HG02884 (cell line): ENCODE measurements around the gene RPA3.

Experiments
- ATAC-seq: cut with Tn5 transposase; IDR thresholded peaks from one replicate; pipeline ENCODE4 v1.9.1; 2021; ENCODE audit warnings: mild to moderate bottlenecking, moderate library complexity; ENCODE audit not compliant: unreplicated experiment

The RPA3 gene

DNA sequence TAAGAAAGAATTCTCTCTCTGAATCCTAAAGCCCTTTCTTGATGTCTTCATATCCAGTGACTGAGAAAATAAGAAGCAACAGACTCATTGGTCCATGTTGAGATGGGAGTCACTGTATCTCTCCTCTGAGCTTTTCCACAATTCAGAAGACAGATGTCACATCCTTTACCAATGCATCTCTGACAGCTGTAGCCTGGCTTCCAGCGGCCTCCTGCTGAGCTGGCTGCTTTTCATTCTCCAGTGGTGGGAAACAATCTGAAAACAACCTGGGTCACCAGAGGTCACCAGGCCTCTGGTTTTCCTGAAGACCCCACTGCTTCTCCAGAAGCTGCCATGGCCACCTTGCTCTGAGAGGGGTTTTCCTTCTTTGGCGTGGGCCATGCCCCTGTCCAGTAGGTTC lies 18.3 kb upstream of the RPA3 start:
- ATAC-seq = no peak

DNA sequence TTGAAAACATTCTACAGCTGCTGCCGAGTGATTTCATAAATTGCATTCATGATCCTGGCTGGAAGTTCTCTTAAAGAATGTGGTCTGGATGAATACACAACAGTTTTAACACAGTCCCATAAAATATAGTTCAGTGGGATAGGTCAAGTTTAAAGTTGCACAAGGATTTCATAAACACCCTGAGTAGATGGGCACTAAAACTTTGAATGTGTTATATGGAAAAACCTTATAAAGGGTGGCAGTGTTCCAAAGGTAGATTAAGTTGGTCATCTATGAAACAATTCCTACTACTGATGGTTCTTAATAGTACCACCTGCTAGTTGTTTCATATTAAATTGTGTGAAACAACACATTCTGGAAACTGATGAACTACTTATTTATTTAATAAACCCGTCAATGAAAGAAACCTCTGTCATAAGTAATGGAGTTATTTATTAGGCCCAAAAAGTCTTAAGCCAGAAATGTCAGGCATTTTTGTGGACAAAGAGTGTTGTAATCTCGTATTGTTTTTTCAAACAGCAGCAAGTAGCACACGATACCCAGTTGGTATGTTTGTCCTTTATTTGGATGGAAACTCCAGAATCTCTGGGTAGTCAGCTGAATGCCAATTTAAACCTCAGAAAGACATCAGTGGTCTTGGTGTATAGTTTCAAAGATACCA lies 14.3 kb upstream of the RPA3 start:
- no peak for ATAC-seq

DNA sequence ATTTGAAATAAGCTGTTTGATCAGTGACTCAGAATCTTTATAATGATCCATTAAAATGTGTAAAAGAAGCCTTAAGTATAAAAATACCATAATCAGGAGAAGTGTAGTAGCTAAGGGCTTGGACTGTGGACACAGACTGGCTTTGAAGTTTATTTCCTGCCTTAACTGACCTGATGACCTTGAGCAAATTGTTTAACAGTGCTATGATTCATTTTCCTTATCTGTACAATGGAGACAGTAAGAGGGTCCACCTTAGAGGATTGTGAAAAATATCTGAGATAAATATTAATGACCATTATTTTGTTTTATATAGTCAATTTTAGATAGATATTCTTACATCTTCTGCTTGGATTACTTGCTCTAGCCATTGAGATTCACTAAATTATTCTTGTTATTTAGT lies 13.3 kb upstream of the RPA3 start:
- ATAC-seq = no peak

DNA sequence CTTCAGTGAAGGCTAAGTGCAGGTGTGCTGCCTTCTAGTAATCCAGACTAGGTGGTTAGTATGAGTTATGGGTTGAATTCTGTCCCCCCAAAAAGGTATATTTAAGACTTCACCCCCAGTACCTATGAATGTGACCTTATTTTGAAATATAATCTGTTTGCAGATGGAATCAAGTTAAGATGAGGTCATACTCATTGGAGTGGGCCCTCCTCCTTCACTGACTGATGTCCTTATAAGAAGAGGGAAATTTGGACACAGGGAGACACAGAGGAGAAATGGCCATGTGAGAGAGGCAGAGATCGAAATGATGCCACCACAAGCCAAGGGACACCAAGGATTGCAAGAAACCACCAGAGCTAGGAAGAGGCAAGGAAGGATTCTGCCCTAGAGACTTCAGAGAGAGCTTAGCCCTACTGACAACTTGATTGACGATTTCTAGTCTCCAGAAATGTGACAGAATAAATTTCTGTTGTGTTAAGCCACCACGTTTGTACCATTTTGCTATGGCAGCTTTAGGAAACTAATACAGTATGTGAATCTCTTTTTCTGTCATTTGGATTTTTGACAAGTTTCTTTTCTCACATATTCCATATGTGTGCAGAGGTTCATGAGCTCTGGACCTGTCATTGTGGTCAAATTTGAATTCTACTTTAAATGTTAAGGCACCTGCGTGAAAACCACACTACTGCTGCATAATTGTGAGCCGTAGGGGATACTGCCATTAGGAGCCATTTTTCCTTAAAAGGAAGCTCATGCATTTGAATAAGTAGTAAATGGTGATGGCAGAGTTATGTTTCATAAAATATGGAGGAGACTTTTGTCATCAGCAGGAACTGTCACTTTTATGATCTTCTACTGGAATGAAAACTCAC lies 2.6 kb upstream of the RPA3 start:
- ATAC-seq = peak; percentile 29

DNA sequence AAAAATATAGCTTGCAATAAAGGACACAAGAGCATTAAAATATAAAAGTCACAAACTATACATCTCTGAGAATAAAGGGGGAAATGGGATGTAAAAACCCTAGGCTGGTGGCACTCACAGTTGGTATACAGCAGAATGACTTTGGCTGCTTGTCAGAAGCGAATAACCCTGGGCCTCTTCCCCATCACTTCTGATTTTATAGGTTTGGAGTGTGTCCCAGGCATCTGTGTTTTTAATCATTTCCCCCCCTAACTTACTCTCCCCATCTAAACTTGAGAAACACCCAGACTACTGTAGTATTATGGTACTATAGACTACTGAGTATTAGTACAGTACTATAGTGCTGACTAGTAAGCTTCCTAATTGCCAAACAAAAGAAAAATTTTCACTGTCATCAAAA lies 1.8 kb upstream of the RPA3 start:
- ATAC-seq = no peak

DNA sequence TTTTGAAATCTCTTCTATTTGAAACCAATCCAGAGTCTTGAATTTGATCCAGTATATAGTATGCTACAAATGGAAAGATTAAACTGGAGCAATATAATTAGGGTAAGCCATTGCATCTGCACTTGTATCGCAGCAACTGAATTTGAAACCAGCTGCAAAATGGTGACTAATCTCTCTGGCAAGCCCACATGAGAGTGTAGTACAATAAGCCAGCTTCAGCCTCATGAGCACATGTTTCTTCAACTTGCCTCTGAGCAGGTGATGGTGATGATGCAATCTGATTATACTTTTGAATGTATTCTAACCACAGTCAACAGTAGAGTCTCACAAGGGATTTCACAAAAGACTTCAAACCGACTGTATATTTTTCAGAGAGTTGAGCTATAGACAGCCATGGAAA lies 829 bp upstream of the RPA3 start:
- ATAC-seq = peak; percentile 97

DNA sequence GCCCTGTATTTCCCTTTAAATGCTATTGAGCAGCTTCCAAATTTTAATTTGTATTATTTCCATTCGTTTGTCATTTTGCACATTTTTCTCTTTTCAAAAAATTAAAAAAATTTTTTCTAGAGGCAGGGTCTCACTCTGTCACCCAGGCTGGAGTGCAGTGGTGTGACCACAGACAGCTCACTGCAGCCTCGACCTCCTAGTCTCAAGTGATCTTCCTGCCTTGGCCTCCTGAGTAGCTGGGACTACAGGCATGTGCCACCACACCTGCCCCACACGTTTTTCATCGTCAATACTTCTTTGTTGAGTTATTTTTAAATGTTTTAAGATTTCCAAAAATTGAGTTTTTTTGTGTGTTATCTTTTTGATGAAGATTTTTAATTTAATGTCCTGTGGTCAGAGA lies 4.7 kb downstream of the RPA3 start:
- ATAC-seq = no peak

DNA sequence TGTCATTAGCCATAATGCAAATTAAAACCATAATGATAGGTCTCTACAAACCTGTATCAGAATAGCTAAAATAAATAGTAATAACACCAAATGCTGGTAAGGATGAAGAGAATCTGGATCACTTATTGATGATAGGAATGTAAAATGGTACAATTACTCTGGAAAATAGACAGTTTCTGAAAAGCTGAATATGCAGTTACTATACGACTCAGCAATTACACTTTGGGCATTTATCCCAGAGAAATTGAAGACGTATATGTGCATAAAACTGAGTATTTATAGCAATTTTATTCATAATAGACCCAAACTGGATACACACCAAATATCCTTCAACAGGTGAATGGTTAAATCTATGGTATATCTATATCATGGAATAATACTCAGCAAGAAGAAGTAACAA lies 7.9 kb downstream of the RPA3 start:
- no peak for ATAC-seq

DNA sequence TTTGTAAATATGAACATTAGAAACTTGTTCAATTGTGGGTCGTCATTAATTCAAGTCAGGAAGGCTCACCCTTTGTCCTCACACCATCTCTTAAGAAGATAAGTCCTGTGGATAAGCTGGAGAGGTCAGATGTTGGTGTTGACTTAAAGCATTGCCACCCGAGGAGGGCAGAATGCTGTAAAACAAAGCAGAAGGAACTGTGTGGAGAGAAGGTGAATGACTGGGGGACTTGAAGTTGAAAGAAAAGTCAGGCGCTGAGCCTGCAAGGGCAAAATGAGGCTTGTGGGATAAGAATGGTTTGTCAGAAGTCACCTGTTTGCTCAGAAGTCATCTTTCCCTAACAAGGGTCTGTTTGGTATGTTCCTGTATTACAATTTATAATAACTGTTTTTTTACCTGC lies 9.1 kb downstream of the RPA3 start:
- ATAC-seq = no peak

DNA sequence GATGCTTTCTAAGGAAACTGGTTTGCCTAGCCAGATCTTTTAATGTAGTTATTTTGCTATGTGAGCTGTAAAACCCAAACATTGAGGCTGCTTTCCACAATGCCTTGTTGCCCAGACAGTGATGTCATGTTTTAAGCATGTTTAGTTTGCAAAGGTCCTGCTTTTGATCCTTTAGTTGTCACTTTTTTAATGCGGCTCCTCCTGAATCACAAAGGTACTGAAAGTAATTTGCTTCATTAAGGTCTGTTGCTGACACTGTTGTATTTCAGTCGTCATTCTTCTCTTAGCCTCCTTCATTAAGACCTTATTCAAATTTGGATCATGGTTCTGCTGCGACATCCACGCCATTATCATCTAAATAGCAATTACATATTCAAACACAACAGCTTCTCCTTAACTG lies 10.6 kb downstream of the RPA3 start:
- no peak for ATAC-seq

DNA sequence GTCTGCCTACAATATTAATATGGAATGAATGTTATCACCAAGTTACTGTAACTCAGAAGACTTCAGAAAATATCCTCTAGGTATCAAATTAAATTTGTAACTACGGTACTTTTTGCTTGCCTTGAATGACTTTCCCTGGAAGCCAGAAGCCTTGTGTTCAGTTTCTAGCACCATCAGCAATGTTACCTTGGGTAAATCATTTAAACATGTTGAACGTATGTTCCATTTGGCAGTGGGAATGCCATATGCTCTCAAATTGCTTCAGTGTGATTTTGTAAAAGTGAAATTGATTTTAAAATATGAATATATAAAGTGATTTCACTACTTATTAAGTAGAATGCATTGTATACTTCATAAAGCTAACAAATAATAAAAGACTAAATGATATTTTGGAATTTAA lies 11.2 kb downstream of the RPA3 start:
- ATAC-seq = no peak

DNA sequence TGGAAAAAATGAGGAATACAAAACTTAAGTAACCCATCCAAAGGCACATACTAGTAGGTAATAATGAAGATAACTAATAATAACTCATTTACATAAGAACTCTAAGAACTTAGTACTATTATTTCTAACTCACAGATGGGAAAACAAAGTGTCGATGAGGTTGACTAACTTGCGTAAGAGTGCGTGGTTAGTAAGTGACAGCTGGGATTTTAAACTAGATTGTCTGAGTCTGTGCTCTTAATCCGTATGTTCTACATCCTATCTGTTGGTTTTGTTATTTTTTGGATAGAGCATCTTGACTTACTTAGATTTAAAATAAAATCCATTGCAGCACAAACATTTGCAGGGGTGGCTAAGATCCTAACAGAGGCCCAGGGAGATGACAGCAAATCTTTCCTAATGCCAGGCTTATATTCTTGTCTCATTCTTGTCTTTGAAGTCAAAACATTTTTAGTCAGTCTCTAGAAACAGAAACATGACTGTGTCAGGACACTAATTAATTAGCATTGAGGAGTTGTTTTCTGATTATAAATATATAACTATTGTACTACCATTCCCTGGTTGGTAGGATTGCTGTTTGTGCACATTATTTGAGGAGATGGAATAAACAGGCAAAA lies 11.7 kb downstream of the RPA3 start:
- no peak for ATAC-seq

DNA sequence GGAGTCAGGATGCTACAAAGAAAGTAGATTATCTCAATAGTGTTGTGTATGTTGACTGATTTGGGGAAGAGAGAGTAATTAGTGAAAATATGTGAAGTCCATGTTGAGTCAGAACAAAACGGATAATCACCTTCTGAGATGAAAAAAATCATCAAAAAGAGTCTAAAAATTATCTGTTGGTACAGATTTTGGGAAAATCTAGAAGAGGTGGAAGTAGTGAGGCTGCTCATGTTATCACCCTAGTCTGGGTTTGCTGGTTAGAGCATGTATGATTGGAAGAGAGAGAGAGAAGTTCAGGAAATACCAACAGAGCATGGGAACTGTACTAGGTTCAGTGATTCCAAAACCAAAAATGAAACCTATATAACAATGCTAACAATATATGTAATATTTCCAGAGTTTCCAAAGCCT lies 12.3 kb downstream of the RPA3 start:
- peak; percentile 71 for ATAC-seq

DNA sequence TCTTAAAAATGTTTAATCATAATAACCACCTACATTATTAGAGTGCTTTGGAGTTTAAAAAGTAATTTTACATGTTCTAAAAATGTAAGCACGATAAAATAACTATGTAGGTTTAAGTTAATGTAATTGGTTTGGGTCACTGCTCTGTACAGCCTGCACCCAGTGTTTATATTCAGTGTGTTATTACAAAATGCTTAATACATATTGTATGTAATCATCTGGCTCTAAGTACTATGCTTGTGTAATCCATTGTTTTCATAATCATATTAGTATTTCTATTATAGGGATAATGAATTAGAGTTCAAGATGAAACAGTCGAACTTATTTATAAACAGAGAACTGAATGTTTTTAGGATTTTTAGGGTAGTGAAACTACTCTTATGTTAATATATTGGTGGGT lies 13.1 kb downstream of the RPA3 start:
- no peak for ATAC-seq

DNA sequence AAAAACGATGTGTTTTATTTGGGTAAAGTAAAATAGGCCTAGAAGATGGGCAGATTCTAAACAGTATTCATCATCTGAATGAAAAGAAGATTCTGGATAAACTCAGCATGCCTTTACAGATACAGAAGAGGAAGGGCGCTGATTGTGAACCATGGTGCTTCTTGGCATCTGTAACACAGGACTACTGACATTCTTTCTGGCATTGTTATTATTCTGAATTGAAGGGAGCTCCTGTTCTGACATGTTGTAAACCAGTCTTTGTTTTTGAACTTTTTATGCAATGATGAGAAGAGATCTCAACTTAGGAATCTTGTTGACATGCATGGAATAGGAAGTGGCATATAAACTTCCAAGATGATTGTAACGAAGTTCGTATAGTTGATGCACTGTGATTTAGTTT lies 13.5 kb downstream of the RPA3 start:
- no peak for ATAC-seq

DNA sequence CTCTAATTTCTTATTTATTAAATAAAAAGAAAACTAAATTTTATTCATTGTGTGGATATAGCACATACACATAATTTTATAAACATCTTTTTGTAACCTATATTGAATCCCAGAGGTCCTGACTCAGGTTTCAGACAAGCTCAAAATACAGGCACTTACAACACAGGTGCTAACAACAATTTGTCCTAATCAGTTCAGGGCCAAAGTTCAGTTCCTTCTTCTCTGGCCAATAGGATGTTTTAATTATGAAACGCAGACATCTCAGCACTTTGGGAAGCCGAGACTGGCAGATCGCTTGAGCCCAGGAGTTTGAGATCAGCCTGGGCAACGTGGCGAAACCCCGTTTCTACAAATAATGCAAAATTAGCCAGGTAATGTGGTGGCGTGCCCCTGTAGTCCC lies 15.0 kb downstream of the RPA3 start:
- ATAC-seq = no peak

DNA sequence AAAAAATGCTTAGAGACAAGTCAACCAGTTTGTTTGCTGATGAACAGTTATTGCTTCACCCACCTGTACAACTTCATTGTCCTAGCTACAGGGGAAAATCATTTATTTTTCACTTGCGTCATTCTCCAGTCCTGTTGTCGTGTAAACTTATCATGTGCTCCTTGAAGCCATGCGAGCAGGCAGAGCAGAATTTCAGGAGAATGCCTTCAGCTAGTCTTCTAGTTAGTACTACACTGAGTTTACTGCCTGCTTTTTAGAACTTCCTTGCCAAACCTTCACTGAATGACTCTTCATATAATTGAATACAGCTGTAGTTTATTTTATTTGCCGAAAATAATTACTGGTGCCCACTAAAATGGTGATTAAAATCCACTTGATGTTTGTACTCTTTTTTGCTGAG lies 15.6 kb downstream of the RPA3 start:
- no peak for ATAC-seq

DNA sequence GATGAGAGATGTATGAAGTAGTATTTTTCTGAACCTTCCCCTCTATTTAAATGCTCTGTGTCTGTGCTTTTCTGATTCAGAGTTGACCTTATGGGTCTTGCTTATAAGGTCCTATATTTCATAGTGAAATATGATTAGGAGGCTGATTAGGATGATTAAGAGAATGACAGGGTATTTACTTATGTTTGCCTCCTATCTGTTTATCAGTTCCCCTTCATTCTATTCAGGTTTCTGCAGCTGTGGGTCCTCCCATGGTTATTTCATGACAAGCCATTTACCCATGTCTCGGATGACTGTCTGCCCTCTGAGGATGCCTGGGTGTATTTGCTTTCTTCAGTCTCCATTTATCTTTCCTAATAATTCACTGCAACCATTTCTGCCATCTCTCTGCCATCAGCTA lies 16.9 kb downstream of the RPA3 start:
- no peak for ATAC-seq

DNA sequence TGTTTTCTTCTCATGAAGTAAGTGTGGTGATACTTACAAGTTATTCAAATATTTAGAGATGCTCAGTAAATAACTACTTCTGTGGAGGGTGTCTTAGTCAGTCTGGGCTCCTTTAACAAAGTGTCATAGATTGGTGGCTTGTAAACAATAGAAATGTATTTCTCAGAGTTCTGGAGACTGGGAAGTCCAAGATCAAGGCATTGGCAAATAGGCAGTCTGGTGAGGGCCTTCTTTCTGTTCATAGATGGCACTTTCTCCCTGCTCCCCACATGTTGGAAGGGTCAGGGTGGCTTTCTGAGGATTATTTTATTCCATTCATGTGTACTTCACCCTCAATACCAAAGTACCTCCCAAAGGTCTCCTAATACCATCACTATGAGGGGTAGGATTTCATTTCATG lies 18.4 kb downstream of the RPA3 start:
- ATAC-seq = no peak

DNA sequence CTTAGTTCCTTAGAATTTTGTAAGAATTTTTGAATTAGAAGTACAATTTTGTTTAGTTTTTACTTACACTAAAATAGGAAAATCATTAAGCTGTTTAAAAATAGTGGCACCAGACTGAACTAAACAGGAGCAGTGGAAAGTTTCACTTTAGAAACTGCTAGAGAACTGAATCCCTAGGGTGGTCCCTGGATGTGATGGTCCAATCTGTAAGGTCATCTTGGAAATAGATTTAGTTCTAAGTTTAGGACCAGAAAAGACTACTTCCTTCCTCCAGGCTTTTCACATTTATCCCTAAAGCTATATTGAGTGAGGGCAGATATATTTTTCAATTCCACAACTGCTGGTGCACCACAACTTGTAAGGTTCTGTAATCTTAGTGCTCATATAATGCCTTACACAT lies 19.0 kb downstream of the RPA3 start:
- no peak for ATAC-seq

DNA sequence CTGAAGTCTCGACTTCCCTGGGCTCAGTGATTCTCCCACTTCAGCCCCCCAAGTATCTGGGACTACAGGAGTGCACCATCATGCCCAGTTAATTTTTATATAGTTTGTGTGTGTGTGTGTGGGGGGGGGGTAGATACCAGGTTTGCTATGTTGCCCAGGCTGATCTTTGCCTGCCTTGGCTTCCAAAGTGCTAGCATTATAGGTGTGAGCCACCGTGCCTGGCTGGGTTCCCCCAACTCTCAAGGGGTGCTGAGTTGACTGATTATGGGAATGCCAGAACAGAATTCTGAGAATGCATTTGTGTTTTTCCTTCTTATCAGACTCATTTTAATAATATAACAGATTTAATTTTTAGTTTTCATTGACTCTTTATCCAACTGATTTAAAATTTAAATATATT lies 19.5 kb downstream of the RPA3 start:
- ATAC-seq = no peak

DNA sequence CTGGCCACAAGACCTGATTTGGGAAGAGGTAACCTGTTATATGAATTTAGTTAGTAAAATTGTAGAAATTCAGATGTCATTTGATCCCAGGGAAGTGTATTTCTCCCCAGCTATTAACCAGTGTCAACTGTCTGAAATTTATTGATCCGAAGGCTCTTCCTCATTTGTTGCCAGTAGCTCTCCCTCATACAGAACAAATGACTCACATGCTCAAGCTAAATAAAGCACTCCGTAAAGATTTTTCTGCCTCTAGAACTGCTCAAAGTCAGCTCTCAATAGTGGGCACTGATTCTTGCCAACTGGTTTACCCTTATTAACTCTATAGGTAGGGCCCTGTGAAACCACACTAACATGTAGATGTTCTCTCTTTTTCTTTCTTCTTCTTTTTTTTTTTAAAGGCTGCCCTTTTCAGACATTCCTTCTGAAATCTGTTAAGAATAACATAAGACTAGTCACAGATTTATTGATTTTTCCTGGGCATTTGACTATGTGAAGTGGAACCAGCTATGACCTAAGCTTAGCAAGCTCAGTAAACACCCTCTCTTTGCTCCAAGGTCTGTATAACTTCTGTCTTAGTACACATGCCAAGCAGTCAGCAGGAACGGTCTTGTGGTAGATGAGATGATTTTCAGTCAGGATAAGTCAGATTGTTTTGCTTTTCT lies 21.8 kb downstream of the RPA3 start:
- ATAC-seq = no peak
